NCI-H187 (cell line): ENCODE data around the gene WASL.
"Not testable (repeated sequence)": the region's sequence is repeated elsewhere in the genome, so short reads cannot be mapped to it uniquely, and the experiment has no call there.

Experiments
- DNase-seq, 2 experiments: peaks; one replicate each; lab custom pipeline; 2025; lab: John Stamatoyannopoulos, UW

The WASL gene

DNA sequence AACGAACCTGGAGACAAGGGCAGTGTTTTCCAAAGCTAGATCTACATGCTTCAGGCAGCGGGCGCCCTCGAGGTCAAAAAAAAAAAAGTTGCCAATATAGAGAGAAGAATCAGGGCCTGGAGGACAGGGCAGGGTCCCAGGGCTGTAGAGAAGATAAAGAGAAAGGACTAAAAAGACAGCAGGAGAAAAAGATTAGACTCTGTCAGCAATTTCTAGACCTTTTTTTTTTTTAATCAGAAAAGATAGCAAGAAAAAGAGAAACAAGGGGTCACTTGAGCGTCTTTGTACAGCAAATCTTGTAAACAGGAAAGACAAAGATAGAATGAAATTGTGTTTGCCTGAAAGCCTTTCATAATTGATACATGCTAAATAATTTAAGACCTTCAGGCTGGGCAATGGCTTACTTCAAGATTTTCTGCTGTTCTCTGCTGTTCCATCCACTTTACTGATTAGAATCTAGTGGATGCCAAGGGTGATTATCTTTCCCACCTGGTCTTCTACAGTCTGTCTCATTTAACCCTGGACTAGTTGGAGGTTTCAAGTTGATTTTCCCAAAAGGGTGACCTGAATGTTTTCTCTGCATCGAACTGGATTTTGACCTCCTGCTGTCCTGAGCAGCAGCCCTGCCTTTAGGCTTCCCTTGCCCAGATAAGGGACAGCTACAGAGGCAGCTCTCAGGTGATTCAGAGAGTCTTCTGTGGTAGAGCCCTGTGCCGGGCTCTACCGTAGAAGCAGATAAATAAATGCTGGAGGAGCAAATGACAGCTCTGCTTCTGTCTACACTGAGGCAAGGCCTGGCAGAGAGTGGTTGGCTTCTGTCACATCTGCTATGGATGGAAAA is 88.1 kb downstream of the WASL start:
- no peak for DNase-seq

DNA sequence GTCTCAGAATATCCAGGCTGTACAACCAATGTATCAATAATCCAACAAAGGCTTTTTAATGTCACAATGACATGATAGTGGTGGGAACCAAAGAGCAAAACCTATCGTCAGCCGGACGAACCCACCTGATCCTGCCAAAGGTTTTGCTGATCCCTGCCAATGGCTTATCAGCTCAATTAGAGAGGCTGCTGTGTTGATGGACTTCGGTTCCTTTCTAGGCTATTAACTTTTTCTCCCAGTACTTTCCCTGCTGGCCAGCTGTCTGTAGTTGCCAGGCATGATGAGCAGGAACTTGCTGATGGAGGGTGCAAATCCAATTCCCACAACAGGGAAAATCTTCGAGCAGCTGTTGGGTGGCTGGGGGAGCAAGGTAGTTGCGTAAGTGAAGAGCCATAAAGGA is 90.8 kb downstream of the WASL start:
- no peak for DNase-seq

DNA sequence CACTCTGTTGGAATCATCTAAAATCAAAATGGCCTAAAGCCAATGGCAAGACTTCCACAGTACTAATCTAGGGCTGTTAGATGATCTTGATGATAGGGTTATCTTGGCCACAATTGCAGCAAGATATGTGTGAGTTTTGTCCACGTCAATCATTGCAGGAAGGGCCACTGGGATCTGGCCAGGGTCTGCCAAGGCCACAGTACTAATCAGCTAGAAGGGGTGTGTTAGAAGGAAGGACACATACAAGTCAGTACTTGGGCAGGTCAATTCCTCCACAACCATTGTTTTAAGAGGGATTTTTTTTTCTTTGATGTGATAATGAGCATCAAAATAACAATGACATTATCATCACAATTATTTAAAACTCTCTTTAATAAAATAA is 91.5 kb downstream of the WASL start:
- DNase-seq = no peak

DNA sequence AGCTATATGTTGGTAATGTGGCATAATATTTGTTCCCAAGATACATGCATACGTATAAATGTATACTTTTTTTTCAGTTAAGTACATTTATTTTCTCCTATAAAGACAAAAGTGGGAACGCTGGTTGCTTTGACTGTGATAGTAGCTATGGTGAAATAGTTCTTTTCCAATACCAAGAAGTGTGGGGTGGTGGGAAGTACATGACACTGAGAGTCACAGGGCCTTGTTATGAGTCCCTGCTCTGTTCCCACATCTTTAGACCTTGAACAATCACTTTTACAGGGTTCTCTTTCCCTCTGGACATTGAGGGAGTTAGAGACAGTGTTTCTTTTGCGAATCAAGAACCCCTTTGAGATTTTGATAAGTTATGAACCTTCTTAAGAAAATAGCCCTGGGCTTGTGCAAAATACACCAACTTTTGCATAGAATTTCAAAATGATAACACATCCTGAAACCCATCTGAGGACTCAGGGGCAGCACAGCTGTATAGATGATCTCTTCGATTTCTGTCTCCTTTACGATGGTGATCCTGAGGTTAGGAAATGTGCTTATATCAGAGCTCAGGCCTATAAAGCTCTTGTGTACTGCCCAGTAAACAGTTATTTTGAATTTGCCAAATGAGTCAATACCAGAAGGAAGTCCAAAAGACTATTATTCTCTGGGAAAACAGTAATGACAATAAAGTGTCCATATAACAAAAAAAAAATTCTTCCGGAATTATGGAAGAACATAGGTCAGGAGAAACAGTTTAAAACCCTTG is 92.1 kb downstream of the WASL start:
- no peak for DNase-seq

DNA sequence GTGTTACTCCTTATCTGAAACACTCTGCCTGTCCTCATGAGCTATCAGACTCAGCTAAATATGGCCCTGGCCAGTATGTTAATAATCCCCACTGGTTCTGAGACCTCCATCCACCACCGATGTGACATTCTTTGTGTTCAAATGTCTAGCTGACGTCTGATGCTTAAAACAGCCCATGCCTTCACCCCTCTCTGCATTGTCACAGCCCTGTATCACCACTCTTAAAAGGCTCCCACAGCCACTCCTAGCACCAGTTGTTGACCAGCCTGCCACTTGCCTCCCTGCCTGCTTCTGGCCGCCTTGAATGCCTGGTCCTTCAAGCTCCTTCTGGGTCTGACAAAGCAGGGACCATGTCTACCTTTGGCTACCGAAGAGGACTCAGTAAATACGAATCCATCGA is 93.2 kb downstream of the WASL start, which contains the start of gene LMOD2:
TSS of gene LMOD2 (plus strand) at position 253 of the 400 bp plus-strand sequence. CDS start at position 351, 98 bp downstream.
- no peak for DNase-seq

DNA sequence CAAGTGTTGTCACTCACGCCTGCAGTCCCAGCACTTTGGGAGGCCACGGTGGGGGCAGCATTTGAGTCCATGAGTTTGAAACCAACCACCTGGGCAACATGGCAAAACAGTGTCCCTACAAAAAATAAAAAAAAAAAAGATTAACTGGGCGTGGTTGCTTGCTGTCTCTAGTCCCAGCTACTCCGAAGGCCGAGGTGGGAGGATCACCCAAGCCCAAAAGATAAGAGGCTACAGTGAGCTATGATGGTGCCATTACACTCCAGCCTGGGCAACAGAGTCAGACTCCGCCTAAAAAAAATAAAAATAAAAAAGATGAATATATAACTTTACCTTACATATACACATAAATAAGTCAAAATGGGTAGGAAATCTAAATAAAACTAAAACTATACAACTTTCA is 95.6 kb downstream of the WASL start:
- DNase-seq = no peak

DNA sequence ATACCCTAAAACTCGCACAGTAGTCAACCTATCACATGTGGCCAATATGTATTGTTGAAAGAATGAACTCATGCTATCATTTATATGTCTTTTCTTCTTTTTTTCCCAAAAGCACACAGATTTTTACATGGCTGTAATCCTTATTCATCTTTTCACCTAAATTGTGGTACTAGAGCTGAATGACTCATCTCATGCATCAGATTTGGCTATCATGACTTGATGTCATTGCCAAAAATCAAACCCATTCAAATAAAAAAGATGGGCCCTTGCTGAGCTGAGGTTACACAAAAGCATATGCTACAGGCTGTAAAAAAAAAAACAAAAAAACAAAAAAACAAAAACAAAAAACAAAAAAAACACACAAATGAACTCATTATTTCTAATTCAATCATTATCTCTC is 96.4 kb downstream of the WASL start:
- DNase-seq = no peak

DNA sequence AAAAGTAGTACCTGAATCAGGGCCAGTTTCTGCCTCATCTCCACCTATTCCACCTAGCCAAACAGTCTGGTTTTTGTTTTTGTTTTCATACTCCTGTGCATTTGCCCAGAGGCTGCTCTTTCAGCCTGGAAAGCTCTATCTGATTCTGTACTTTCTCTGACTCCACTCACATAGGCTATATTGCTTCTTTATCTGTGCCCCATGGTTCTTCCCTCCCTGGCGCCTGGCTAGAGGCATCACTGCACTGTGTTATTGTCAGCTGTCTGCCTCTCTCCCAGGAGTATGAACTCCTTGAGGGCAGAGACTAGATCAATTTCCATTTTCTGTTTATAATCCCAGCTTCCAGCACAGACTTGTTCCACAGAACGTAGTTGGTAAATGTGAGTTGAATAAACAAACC is 98.2 kb downstream of the WASL start:
- no peak for DNase-seq

DNA sequence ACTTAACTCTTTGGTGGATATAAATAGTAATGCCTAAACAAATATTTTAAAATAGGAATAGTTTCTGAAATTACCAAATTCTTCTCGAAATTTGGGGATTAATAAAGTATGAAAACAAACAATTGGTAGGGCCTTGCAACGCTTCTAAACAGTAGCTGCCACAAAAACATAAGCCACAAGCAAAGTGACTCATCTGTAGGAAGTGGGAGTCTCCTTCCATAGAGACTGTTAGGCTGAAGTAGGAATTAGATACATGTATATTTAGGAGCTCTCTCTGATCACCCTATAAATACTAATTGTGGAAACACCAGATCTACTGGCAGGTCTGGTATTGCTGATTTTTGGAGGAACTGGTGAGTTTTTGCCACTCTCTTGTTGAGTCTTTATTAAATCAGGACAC is 98.8 kb downstream of the WASL start:
- DNase-seq = no peak

DNA sequence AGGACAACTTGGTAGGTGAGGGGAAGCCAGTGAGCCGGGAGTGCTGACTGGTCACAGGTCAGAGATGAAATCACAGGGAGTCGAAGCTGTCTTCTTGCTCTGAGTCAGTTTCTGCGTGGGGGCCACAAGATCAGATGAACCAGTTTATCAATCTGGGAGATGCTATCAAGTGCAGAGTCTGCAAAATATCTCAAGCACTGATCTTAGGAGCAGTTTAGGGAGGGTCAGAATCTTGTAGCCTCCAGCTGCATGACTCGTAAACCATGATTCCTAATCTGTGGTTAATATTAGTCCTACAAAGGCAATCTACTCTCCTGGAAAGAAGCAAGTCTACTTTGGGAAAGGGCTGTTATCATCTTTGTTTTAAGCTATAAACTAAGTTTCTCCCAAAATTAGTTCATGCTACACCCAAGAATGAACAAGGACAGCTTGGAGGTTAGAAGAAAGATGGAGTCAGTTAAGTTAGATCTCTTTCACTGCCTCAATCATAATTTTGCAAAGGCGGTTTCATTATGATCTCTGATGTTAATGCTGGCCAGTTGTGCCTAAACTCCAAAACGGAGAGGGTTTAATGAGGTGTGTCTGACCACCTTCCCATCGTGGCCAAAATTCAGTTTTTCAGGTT is 101.6 kb downstream of the WASL start:
- DNase-seq = no peak

DNA sequence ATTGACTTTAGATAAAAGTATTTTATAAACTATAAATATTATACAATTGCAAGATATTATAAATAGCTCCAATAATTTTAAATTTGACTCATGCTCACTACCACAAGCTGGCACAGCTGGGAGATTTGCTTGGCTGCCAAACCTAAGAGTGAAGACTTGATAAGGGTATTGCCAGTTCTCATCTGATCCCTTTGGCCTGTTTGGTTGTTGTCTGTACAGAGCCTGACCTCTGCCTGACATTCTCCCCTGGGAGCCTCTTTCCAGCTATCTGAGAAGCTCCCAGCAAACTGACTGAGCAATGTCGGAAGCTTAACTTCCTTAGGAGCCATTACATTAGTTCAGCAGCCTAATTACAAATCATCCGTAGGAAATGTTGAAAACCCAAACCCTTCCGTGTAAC is 103.3 kb downstream of the WASL start:
- peak in 1 of 2 experiments; percentile 22 for DNase-seq

DNA sequence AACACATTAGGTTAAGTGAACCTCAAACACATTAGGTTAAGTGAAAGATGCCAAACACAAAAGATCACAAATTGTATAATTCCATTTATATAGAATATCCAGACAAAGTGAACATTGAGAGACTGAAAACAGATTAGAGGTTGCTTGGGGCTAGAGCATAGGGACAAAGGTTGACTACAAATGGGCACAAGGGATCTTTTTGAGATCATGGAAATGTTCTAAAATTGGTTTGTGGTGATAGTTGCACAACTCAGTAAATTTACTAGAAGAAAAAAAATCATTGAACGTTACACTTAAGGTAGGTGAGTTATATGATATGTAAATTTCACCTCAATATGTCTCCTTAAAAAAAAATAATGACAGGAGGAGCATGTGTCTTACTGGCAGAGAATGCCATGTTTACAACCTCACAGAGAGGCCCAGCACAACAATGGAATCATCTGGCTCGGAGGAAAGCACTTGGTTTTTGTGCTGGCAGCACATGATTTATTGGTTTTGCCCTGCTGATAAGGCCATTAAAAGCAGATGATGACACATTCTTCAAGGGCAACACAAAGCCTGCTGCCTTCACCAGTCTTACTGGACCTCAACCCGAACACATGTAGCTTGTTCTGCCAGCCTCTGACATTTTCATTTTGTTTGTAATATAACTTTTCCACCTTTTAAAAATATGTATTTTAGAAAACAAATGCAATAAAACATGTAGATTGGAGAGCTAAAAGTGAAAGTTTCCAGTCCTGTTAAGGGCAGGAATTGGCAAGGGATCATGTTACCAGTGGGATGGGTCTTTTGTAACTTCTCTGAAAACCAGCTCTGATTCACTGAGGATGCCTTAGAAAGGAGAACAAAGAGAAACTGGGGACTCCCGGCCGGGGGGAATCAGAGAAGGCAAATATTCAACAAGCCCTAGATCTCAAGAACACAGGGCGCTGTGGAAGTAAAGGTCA is 105.0 kb downstream of the WASL start:
- DNase-seq = peak; percentile 48 to 64

DNA sequence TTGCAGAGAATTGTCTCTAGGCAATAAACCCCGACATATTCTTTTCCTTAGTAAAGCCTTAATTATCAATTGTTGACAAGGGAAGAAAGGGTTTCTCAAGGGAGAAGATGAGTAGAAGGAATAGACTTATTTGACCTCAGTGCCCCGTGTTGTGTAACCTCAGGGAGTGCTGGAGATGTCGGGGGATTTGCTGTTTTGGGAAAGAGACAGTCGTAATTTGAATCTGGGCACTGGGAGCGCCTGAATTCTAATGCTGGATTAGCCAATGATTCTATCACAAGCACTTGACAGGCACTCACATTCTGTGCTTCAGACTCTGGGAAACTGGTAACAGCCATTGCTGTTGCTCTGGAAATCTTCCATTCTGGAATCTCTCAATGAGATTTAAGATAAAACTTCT is 106.9 kb downstream of the WASL start:
- DNase-seq = no peak

DNA sequence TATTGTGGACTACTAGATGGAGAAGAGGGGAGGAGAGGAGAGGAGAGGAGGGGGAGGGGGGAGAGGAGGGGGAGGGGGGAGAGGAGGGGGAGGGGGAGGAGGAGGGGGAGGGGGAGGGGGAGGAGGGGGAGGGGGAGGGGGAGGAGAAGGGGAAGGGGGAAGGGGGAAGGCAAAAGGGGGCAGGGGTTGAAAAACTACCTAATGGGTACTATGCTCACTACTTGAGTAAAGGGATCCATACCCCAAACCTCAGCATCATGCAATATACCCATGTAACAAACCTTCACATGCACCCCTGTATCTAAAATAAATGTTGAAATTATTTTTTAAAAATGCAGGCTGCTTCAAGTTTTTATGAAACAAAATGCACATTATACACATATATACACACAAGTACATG is 108.2 kb downstream of the WASL start:
- no peak for DNase-seq

DNA sequence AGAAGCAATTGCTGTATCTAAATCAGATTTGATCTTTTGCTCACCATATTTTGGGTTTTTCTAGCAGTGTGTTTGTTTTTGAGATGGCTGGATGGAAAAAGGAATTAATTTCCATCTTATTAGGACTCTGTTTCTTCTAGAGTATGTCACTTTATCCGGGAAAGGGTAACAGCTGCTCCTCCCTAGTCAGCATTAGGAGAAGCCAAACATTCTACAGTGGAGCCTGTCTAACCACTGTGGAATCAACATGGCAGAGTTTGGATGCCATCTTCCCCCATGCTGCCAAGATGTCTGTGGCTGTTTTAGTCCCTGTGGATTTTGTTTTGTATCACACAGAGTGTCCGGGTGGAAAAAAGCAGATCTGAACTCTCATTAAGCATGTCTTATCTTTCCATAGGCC is 109.2 kb downstream of the WASL start:
- no peak for DNase-seq

DNA sequence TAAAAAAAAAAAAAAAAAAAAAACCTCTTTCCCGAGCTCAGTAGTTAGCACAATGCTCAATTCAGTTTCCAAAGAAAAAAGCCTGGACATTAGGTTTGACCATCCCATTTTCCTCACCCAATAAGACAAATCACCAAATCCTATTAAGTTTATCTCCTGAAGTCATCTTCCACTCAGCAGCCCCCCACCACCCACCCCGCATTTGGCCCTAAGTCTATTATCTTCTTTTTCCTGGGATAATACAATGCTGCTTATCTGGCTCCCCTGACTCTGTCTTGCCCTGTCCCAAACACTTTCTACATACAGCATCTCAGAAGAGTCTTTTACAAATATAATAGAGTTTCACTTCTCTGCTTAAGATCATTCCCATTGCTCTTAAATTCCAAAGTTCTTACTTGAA is 110.9 kb downstream of the WASL start:
- DNase-seq = no peak

DNA sequence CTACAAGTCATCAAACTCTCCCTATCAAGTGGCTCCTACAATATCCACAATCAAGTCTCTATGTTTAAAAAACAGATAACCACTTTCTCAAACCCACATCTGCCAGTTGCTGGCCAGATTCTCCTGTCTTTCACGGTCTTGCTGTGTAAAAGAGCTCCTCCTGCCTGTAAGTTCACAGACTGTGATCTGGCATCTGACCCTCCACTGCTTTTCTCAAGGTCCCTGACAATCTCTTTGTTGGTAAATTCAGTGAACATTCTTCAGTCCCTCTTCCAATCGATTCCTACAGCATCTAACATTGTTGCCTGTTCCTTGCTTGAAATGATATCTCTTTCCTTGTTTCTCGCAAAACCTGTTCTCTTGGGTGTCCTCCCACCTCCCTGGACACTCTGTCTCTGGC is 111.6 kb downstream of the WASL start:
- DNase-seq = no peak

DNA sequence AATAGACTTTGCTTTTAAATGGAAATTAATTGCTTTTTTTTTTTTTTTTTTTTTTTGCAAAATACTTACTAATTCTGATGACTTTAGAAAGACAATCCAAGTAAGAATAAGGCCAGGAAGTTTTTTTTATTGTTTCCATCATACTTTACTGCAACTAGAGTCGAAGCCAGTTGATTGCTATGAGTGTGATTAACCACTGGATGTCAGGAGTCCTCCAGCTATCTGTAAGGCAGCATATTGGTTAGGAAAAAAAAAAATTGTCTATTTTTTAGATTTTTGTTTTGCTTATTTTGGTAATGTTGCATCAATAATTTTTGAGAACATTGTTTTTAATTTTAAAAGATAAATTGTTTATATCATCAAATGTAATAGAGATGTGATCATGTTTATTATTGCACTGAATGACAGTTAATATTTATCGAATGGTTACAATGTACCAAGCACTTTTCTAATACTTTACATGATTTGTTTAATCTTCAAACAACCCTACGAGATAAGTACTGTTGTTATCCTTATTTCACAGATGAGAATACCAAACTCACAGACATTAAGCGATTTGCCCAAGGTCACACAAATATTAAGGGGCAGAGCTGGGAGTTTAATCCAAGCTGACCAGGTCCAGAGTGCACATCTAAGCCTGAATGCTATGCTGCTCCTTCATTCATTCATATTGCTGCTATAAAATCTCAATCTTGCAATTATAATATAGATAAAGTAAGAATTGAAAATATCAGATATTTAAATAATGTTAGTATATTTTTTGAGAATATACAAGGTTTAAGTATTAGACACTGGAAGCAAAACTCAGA is 113.0 kb downstream of the WASL start:
- no peak for DNase-seq

DNA sequence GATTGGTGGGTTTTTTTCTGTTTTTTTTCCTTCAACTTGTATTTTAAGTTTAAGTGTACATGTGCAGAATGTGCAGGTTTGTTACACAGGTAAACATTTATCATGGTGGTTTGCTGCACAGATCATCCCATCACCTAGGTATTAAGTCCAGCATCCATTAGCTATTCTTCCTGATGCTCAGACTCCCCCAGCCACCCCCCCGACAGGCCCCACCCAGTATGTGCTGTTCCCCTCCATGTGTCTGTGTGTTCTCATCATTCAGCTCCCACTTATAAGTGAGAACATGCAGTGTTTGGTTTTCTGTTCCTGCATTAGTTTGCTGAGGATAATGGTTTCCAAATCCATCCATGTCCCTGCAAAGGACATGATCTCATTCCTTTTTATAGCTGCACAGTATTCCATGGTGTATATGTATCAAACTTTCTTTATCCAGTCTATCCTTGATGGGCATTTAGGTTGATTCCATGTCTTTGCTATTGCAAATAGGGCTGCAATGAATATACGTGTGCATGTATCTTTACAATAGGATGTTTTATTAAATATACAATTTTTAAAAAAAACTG is 114.7 kb downstream of the WASL start:
- not testable (repeated sequence) for DNase-seq

DNA sequence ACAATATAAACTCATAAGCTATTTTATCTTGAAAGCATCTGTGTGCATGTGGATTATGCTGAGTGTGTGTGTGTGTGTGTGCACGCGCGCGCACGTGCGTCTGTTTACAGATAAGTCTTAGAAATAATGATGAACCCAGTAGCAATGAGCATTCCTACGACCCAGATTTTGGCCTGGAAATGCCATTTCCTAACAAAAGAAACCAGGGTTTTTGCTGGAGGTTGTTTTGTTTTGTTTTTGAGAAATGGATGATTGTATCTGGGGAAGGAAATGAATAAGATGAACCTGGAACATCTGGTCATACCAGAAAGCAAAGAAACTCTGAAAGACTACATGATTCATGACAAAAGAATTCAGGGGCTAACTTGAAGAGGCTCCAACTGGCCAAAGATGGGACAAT is 115.2 kb downstream of the WASL start:
- DNase-seq = no peak

DNA sequence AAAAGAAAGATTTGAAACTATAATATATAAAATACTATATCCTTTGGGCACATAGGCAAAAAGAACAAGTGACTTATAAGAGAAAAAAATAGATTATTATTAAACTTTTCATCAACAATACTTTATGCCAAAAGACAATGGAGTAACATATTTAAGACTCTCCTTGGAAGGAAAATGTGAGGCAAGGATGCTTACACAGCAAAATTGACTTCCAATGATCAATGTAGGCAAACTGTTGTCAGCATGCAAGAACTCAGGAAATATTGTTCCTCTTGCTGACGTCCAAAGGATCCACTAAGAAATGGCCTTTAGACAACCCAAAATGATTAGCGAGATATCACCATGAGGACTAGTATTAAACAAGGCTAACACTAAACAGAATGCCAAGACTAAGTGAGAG is 116.0 kb downstream of the WASL start:
- DNase-seq = no peak
